Activated T-helper 17 cell treated with anti-CD3 and anti-CD28 coated beads, Interleukin-2, amount 50 U/mL, for 72 hours (primary cell): ENCODE measurements around the gene CFAP99. TPM values are rescaled to one million over a fixed set of nuclear protein-coding genes. Genes with fewer than 3 reads are reported as not detected.

ENCODE experiments used
- ATAC-seq: fragments of 150-1000 bp; cut with Tn5 transposase; replicated peaks from 2 replicates; pipeline ENCODE4 v1.10.0; 2021; ENCODE audit warnings: mild to moderate bottlenecking, moderate library complexity
- H3K27ac Mint-ChIP-seq: one replicate; pipeline ENCODE4 v1.8.0; 2022; ENCODE audit warnings: mixed read lengths
- H3K27me3 Mint-ChIP-seq: one replicate; pipeline ENCODE4 v1.8.0; 2022; ENCODE audit warnings: mixed read lengths
- H3K36me3 Mint-ChIP-seq: one replicate; pipeline ENCODE4 v1.8.0; 2022; ENCODE audit warnings: low read depth, mild to moderate bottlenecking, mixed read lengths
- H3K4me1 Mint-ChIP-seq: one replicate; pipeline ENCODE4 v1.8.0; 2022; ENCODE audit warnings: mixed read lengths
- H3K4me3 Mint-ChIP-seq: one replicate; pipeline ENCODE4 v1.8.0; 2022; ENCODE audit warnings: mild to moderate bottlenecking, mixed read lengths
- H3K9me3 Mint-ChIP-seq: one replicate; pipeline ENCODE4 v1.8.0; 2022; ENCODE audit warnings: mixed read lengths
- total RNA-seq, 2 donors: library from RNA; stranded (reverse); gene quantifications; one replicate each; pipeline ENCODE4 v1.2.3, GENCODE V29; 2022

CFAP99 gene
- total RNA-seq, 2 donors from 2014 or later: 0.11 to 0.26 TPM

DNA sequence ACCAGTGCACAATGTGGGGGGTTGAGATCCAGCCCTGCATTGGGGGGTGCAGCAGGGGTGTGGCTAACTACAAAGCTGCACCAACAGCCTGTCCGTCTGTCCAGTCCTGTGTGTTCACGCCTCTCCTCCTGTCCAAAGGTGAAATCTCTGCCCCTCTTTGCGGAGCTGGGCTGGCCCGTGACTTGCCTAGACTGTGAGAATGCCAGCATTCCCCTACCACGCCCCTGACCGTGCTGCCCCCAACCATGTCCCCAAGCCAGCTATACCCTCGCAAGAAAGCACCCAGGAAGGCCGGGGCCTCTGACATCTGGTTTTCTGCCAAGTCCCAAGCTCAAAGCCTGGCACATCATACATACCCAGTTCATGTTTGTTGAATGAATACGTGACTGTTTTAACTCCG is 19.5 kb upstream of the CFAP99 start:
- Mint-ChIP-seq H3K9me3 (no peaks in the 10 kb centered on the region), H3K27me3 (no peaks in the 10 kb centered on the region), H3K36me3 (no peaks in the 10 kb centered on the region), H3K27ac (no peak overlapping the region), H3K4me1 (peaks cover 38% of the 10 kb centered on the region), H3K4me3 (no peak overlapping the region)
- ATAC-seq: no peak

DNA sequence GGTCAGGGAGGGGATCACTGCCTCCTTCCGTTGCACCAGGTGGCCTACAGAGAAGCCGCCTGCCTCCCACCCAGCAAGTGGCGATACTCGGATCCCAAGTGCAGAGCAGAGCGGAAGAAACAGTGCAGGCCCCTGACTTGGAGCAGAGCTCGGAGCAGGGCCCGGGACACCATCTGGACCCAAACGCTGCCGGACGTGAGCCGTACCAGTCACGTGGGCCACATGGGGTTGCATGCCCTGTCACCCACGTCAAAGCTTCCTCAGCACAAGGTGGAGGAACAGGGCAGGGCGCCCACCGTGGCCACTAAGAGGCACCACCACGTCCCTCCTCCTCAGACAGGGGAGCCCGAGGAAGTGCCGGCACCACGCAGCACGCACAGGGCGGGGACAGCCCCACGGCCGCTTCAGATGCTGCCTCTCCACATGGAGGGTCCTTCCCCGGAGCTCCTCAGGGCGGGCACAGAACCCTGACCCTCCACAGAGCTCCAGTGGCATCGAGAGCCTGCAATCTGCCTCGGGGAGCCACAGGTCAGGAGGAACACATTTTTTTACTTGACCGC is 19.0 kb upstream of the CFAP99 start:
- Mint-ChIP-seq H3K27ac (no peak overlapping the region), H3K9me3 (no peaks in the 10 kb centered on the region), H3K36me3 (no peaks in the 10 kb centered on the region), H3K27me3 (no peaks in the 10 kb centered on the region), H3K4me1 (peaks cover 33% of the 10 kb centered on the region), H3K4me3 (no peak overlapping the region)
- no peak for ATAC-seq

DNA sequence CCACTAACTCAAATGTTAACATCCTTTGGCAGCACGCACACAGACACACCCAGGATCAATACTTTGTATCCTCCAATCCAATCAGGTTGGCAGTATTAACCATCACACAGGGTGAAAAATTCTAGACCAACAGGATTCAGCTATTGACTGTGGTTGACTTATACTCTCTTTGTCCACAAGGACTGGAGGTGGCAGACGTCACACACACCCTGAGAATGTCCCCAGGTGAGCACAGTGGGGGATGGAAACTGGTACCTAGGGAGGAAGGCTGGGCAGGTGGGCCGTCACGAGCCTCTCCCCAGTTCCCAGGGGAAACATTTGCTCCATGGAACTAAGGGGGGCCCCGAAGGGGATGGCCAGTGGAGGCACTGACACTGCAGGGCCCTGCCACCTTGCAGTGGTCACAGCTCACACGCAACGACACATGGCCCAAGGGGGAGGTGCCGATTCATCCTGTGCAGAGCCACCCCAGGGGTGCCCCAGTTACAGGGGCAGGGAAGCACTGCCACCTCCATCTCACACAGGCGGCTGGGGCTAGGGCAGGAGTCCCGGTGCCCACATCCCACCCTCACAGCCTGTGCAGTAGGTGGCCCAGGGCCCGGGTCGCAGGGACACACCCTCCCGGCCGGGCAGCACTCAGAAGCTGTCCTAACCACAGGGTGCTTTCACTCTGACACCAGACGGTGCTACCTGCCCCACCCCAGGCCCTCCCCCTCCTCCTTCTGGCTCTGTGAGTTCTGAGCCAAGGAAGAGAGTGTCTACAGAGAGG is 17.7 kb upstream of the CFAP99 start:
- Mint-ChIP-seq H3K27me3 (no peaks in the 10 kb centered on the region), H3K9me3 (no peaks in the 10 kb centered on the region), H3K36me3 (no peaks in the 10 kb centered on the region), H3K4me3 (peak overlapping the region; percentile 69), H3K4me1 (peaks cover 29% of the 10 kb centered on the region), H3K27ac (no peak overlapping the region)
- ATAC-seq: peak; percentile 76

DNA sequence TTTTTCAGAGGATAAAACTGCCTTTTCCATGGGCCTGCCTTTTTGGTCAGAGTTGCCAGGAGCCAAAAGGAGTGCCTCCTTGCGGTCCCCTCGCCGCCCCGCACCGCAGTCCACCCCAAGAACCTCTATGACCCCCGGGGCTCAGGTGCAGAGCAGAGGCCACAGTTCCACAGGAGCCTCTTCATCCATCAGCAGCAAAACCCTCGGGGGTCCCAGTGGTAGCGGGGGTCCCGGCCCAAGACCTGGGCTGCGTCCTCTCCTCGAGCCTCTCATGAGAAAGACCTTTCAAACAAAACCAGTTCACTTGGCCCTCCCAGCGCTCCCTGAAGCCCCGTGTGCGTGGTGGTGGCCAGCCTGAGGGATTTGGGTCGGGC is 17.2 kb upstream of the CFAP99 start:
- Mint-ChIP-seq H3K9me3 (no peaks in the 10 kb centered on the region), H3K27me3 (no peaks in the 10 kb centered on the region), H3K36me3 (no peaks in the 10 kb centered on the region), H3K4me3 (peak overlapping the region; percentile 69), H3K27ac (no peak overlapping the region), H3K4me1 (peaks cover 31% of the 10 kb centered on the region)
- ATAC-seq: no peak

DNA sequence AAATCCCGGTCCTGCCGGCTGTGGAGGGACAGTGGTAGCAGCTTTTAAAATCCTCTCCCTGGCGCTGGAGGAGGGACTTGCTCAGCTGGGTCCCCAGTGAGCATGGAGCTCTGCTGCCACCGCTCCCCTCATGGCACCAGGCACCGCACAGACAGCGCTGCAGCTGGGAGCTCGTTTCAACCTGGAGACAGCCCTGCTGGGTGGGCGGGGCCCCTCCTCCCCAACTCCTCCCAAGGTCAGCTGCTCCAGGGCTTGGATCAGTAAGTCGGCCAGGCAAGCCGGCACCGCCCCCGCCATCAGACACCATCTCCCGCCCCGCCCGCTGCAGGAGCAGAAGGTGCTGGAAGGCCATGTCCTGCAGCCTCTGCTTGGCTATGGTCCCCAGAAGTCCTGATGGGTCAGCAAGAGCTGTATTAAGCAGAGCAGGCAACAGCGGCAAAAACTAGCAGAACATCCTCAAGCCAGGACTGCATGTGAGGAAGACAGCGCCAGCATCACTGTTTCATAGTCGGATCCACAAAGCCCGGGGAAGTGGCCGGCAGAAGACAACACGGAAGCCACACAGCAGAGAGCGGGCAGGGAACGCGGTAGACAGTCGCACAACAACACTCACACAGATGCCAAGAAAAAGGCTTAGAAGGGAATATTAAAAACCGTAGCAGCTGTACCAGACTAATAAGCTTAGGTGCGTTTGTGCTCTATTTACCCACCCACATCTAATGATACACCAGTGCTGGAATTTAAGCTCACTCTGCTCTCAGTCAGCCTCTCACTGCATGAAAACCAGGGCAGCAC is 16.5 kb upstream of the CFAP99 start:
- Mint-ChIP-seq H3K36me3 (no peaks in the 10 kb centered on the region), H3K4me1 (peaks cover 38% of the 10 kb centered on the region), H3K27ac (peak overlapping the region; percentile 65), H3K4me3 (peak overlapping the region; percentile 69), H3K27me3 (no peaks in the 10 kb centered on the region), H3K9me3 (no peaks in the 10 kb centered on the region)
- ATAC-seq: peak; percentile 32

DNA sequence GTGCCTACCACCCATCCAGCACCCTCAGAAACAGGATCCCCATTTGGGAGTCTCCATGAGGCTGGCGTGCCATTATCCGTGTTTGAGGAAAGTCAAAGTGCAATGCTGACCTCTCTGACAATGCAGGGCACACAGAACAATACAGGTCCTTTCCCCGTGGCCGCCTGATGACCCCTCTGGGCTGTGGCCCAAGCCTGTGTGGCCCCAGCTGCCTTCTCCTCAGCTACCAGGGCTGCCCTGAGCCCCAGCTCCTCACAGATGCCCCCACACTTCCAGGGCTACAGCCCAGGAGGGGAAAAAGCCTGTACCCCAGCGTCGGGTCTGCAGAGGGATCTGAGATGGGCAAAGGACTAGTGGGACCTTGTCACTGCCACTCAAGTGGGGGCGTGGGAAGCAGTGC is 15.8 kb upstream of the CFAP99 start:
- H3K4me1 Mint-ChIP-seq: peaks cover 36% of the 10 kb centered on the region
- H3K36me3 Mint-ChIP-seq: no peaks in the 10 kb centered on the region
- H3K9me3 Mint-ChIP-seq: no peaks in the 10 kb centered on the region
- no peak overlapping the region for H3K27ac Mint-ChIP-seq
- peak overlapping the region; percentile 69 for H3K4me3 Mint-ChIP-seq
- no peaks in the 10 kb centered on the region for H3K27me3 Mint-ChIP-seq
- no peak for ATAC-seq

DNA sequence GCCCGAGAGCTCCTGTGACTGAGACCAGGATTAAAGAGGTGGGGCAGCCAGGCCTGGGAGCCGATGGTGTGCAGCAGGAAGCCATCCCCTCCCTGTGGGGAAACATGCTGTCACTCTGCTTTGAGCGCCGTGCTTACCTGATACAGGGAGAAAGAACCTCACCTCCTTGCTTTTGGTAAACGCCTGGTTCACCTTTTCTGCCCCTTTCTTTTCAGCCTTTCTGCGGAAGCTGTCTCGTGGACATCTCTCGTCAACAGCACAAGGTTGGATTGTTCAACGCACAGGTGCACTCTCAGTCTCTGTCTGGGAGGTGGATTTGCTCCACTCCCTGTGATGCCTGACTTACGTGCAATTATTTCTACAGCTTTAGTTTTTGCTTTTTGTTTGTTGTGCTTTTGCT is 12.3 kb upstream of the CFAP99 start:
- Mint-ChIP-seq H3K9me3 (no peaks in the 10 kb centered on the region), H3K4me3 (no peak overlapping the region), H3K27me3 (no peaks in the 10 kb centered on the region), H3K36me3 (no peaks in the 10 kb centered on the region), H3K4me1 (peaks cover 31% of the 10 kb centered on the region), H3K27ac (peak overlapping the region; percentile 33)
- no peak for ATAC-seq

DNA sequence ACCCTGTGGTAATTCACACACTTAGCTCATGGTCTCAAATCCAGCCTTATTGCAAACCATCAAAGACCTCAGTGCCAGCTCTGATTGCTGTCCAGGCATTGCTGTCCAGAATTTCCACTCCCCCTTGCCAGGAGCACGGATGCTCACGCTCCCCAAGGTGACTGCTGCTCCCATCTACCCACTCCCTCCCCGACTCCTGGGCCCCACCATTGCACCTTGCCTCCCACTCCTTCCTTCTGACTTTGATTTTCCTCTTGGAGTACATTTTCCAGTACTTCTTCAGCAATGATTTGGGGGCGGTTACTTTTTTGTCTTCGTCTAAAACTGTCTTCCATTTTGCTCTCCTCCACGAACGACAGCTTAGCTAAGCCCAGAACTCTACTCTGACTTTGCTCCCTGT is 11.8 kb upstream of the CFAP99 start:
- Mint-ChIP-seq H3K27me3 (no peaks in the 10 kb centered on the region), H3K4me1 (peaks cover 36% of the 10 kb centered on the region), H3K36me3 (no peaks in the 10 kb centered on the region), H3K4me3 (no peak overlapping the region), H3K9me3 (no peaks in the 10 kb centered on the region), H3K27ac (peak overlapping the region; percentile 33)
- ATAC-seq: no peak

DNA sequence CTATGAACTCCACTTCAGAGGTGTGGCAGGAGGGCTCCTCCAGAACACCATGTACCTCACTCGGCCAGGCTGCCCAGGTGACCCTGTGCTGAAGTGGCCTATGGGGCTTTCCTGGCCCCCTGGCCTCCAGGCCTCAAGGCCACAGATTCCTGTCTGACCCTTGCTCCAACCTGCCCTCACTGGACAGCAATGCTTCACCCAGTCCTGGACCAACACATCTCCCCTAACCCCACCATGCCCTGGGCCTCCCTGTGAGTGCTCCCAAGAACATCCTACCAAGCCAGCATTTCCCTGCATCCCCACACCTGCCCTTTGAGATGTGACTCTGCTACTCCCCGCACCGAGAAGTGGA is 10.8 kb upstream of the CFAP99 start:
- Mint-ChIP-seq H3K9me3 (no peaks in the 10 kb centered on the region), H3K27ac (peak overlapping the region; percentile 46), H3K36me3 (no peaks in the 10 kb centered on the region), H3K4me3 (no peak overlapping the region), H3K27me3 (no peaks in the 10 kb centered on the region), H3K4me1 (peaks cover 36% of the 10 kb centered on the region)
- ATAC-seq: no peak

DNA sequence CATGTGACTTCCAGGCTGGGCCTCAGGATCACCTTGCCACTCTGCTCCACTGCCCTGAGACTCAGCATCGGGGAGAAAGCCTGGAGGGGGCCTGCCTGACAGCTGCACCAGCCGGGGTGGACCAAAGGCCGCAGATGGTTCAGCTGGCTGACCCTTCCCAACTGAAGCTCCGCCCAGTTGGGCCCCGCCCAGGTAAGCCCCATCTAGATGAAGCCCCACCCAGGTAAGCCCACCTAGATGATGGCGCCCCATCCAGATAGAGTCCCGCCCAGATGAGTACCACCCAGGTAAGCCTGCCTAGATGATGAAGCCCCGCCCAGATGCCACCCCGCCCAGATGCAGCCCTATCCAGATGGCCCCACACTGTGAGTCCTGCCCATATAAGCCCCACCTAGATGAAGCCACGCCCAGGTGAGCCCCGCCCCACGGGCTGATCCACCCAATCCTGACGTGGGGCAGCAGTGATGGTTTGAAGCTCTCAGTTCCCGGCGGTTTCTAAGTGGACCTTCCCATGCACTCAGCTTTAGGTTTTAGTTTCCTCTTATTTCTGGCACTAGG is 10.3 kb upstream of the CFAP99 start:
- Mint-ChIP-seq H3K36me3 (no peaks in the 10 kb centered on the region), H3K4me3 (no peak overlapping the region), H3K27me3 (no peaks in the 10 kb centered on the region), H3K9me3 (no peaks in the 10 kb centered on the region), H3K4me1 (peaks cover 33% of the 10 kb centered on the region), H3K27ac (peak overlapping the region; percentile 46)
- ATAC-seq: no peak

DNA sequence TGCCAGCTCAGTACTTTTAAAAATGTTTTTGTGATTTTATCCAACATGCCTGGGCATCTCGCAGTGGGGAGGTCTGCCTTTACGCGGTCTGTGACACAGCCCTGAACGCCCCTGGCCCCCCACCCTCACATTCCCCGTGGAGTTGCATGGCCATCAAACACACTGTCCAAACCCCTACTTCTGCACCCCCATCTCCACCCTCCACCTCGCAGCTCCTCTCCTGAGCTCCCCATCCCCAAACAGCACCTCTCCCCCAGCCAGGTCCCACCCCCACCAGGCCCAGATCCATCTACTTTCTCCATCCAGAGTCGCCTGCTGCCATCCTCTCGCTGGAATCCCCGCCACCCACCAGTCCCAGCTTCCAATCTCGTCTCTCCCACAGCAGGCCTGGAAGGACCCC is 9.8 kb upstream of the CFAP99 start:
- no peaks in the 10 kb centered on the region for H3K9me3 Mint-ChIP-seq
- H3K36me3 Mint-ChIP-seq: no peaks in the 10 kb centered on the region
- peak overlapping the region; percentile 36 for H3K27ac Mint-ChIP-seq
- H3K4me1 Mint-ChIP-seq: peaks cover 35% of the 10 kb centered on the region
- H3K27me3 Mint-ChIP-seq: no peaks in the 10 kb centered on the region
- H3K4me3 Mint-ChIP-seq: no peak overlapping the region
- ATAC-seq: no peak

DNA sequence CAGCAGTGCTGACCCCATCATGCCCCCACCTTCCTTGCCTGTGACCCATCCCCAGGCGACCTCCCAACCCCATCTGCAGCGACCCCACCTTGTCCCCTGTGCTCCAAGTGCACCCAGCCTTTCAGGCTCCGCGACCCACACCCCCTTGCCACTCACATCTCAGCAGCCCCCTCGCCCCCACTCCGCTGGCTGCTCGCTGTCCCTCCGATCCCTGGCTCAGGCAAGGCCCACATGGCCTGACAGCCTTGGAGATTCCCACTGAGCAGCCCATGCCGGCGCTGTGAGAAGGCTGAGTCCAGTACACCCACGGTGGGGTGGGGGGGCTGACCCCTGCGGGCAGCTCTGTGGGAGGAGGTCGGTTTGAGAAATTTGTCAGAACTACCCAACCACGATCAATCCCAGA is 9.4 kb upstream of the CFAP99 start:
- H3K27me3 Mint-ChIP-seq: no peaks in the 10 kb centered on the region
- no peak for ATAC-seq
- no peak overlapping the region for H3K4me3 Mint-ChIP-seq
- H3K36me3 Mint-ChIP-seq: no peaks in the 10 kb centered on the region
- no peaks in the 10 kb centered on the region for H3K9me3 Mint-ChIP-seq
- H3K27ac Mint-ChIP-seq: no peak overlapping the region
- peaks cover 39% of the 10 kb centered on the region for H3K4me1 Mint-ChIP-seq

DNA sequence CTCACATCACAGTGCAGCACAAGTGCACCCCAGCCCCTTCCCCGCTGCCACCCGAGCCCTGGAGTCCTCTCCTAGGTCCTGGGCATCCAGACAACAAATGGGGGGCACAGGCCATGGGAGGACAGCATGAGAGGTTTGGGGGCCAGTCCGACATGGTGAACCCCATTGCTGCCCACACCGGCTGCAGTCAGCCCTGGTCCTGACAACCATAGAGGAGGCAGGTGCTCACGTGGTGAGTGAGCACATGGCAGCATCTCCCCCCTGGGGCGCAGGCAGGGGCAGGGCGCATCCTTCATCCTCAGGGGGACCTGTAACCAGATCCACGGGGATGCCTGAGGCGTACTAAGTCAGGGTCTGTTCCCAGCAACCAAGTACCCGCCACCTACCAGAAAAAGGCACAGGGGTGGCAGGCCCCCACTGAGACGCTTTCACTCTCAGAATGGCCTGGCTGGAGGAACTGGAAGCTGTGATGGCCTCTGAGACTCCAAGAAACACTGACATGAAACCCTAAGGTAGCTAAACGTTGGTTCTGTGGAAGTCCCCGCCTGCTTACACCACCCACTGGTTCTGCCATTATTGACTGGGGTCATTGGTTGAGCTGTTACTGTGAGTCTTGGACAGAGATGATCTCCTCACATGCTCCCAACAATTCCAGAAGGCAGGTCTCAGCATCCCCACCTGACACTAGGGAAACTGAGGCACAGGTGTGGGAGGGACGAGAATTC is 6.8 kb upstream of the CFAP99 start:
- H3K4me1 Mint-ChIP-seq: peaks cover 47% of the 10 kb centered on the region
- peak overlapping the region; percentile 96 for H3K27ac Mint-ChIP-seq

DNA sequence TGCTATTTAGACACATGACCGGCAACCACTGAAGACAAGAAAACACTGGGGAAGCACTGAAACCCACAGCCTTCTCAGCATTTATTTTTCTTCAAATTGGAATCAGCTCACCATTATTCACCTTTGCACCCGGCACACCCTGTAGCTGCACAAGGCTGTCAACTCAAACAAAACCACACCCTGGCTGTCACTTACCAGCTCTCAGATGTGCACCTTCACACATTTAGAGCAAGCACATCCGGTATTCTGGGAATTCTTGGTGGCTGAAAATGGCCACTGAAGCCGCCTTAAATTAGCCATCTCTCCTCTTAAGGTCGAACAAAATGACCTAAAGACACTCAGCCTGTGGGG is 6.2 kb upstream of the CFAP99 start:
- H3K4me1 Mint-ChIP-seq: peaks cover 44% of the 10 kb centered on the region

More for the DNA sequence above, 6.8 kb upstream of the CFAP99 start:
- ATAC-seq: peak; percentile 10
- H3K27me3 Mint-ChIP-seq: no peaks in the 10 kb centered on the region
- peaks cover 4% of the 10 kb centered on the region for H3K36me3 Mint-ChIP-seq
- H3K9me3 Mint-ChIP-seq: no peaks in the 10 kb centered on the region
- H3K4me3 Mint-ChIP-seq: peak overlapping the region; percentile 82

More for the DNA sequence above, 6.2 kb upstream of the CFAP99 start:
- H3K9me3 Mint-ChIP-seq: no peaks in the 10 kb centered on the region
- ATAC-seq: peak; percentile 46
- peaks cover 5% of the 10 kb centered on the region for H3K36me3 Mint-ChIP-seq
- peak overlapping the region; percentile 82 for H3K4me3 Mint-ChIP-seq
- H3K27me3 Mint-ChIP-seq: no peaks in the 10 kb centered on the region
- peak overlapping the region; percentile 96 for H3K27ac Mint-ChIP-seq
